OCI-LY7 (cell line): ENCODE measurements around the gene PPP1R9A. TPM values are rescaled to one million over a fixed set of nuclear protein-coding genes. Genes with fewer than 3 reads are reported as not detected.

Experiments used
- BruUV-seq: library from RNA; stranded (reverse); fragments of 400-500 nt; replicated peaks from 2 replicates; lab custom pipeline; 2021; lab: Mats Ljungman, UMichigan
- CTCF ChIA-PET: fragments of 300-600 bp; sonication (Branson Sonifier 250); formaldehyde crosslinking; loops from one replicate; lab custom pipeline; 2022; ENCODE audit warnings: antibody characterized with exemption; ENCODE audit not compliant: unreplicated experiment; lab: Charles Lee
- POLR2A ChIA-PET: fragments of 300-600 bp; sonication (Branson Sonifier 250); formaldehyde crosslinking; loops from one replicate; lab custom pipeline; 2022; ENCODE audit warnings: antibody characterized with exemption; lab: Charles Lee
- DNase-seq: peaks from one replicate; pipeline ENCODE4 v3.0.0-alpha.2; 2015; ENCODE audit warnings: low spot score
- H2AFZ ChIP-seq: fragments of 200-600 bp; sonication (generic), shearing (Covaris generic); 2 replicates; pipeline ENCODE4 v1.6.1; 2014; ENCODE audit warnings: mild to moderate bottlenecking, antibody characterized with exemption, low read length, moderate library complexity
- H3K27ac ChIP-seq: fragments of 200-600 bp; sonication (generic); 2 replicates; pipeline ENCODE4 v1.5.1; 2014; ENCODE audit warnings: mixed run types, low read depth, mild to moderate bottlenecking, moderate library complexity, low read length, inconsistent platforms; ENCODE audit not compliant: poor library complexity, severe bottlenecking
- H3K36me3 ChIP-seq: fragments of 200-600 bp; sonication (generic); 2 replicates; pipeline ENCODE4 v1.6.1; 2014; ENCODE audit warnings: mild to moderate bottlenecking, antibody characterized with exemption, low read length, moderate library complexity, mixed read lengths; ENCODE audit not compliant: insufficient read depth
- H3K4me1 ChIP-seq: fragments of 200-600 bp; sonication (generic); 2 replicates; pipeline ENCODE4 v1.5.1; 2014; ENCODE audit warnings: mild to moderate bottlenecking, low read length; ENCODE audit not compliant: insufficient read depth, poor library complexity, severe bottlenecking
- H3K4me2 ChIP-seq: fragments of 200-600 bp; sonication (generic); 2 replicates; pipeline ENCODE4 v1.6.1; 2014; ENCODE audit warnings: mild to moderate bottlenecking, low read length
- H3K4me3 ChIP-seq: fragments of 200-600 bp; sonication (generic); 2 replicates; pipeline ENCODE4 v1.5.1; 2014; ENCODE audit warnings: mild to moderate bottlenecking, low read depth, low read length; ENCODE audit not compliant: poor library complexity, severe bottlenecking
- H3K79me2 ChIP-seq: fragments of 200-600 bp; sonication (generic); 2 replicates; pipeline ENCODE4 v1.6.1; 2016; ENCODE audit warnings: low read depth, mild to moderate bottlenecking, low read length, moderate library complexity, mixed read lengths; ENCODE audit not compliant: insufficient read depth
- H3K9me2 ChIP-seq: fragments of 200-600 bp; sonication (generic); 2 replicates; pipeline ENCODE4 v1.6.1; 2016; ENCODE audit warnings: mild to moderate bottlenecking, low read length, mixed read lengths; ENCODE audit not compliant: insufficient read depth
- H3K9me3 ChIP-seq: fragments of 200-600 bp; sonication (generic); 2 replicates; pipeline ENCODE4 v1.6.1; 2014; ENCODE audit warnings: mild to moderate bottlenecking, mixed run types, low read length, mixed read lengths
- H4K20me1 ChIP-seq: fragments of 200-600 bp; sonication (generic); 2 replicates; pipeline ENCODE4 v1.6.1; 2014; ENCODE audit warnings: mild to moderate bottlenecking, antibody characterized with exemption, low read length, moderate library complexity, mixed read lengths; ENCODE audit not compliant: insufficient read depth
- CTCF ChIP-seq: fragments of 200-600 bp; sonication (generic); conservative IDR thresholded peaks from 2 replicates; pipeline ENCODE4 v1.5.1; 2014; ENCODE audit warnings: mild to moderate bottlenecking, antibody characterized with exemption, low read length, moderate library complexity, mixed read lengths
- EZH2phosphoT487 ChIP-seq: fragments of 200-600 bp; sonication (generic); IDR thresholded peaks from 2 replicates; pipeline ENCODE4 v1.6.1; 2018; ENCODE audit warnings: low read depth, borderline replicate concordance, mild to moderate bottlenecking, mixed run types, antibody characterized with exemption, low read length, moderate library complexity, mixed read lengths
- intact Hi-C: fragments of 100-400 bp; cut with micrococcal nuclease; formaldehyde crosslinking; loops from one replicate; pipeline ENCODE4 v1.10.0; 2022; ENCODE audit not compliant: unreplicated experiment
- total RNA-seq, 2 experiments: library from RNA; depleted of rRNA in 1 of 2; stranded (reverse); fragments of >200 nt in 1 of 2; shearing (Covaris generic) in 1 of 2; gene quantifications; 2 replicates each; pipeline ENCODE4 v1.2.3, GENCODE V29; 2014 to 2022

Gene PPP1R9A
- total RNA-seq, 2 experiments from 2014 or later, result not detected

DNA sequence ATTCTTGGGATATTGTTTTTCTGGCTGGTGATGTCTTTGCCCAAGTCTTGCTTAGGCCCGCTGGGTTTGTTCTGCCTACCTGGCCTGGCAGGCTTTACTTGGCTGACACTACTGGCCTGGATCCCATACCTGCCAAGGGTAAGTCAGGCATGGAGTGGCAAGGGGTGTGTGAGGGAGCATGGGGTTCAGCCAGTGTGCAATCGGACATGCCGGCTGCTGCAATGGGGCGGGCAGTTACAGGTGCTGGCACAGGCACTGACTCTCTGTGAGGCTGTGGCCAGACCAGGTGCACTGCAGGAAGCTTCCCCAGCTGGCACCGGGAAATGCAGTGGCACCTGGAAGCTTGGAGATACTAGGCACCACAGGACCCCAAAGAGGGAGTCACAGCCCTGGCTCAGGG lies 248.6 kb downstream of the PPP1R9A start:
- Histone ChIP-seq H3K9me3 (no peaks in the 10 kb centered on the region), H3K4me3 (no peak overlapping the region), H3K36me3 (no peaks in the 10 kb centered on the region), H3K9me2 (peaks cover 3% of the 10 kb centered on the region; the same call in 1 of the 2 replicates), H4K20me1 (no peaks in the 10 kb centered on the region), H2AFZ (no peak overlapping the region), H3K4me2 (no peak overlapping the region), H3K27ac (no peak overlapping the region), H3K79me2 (no peaks in the 10 kb centered on the region), H3K4me1 (no peaks in the 10 kb centered on the region)
- ChIA-PET CTCF (no interaction called here), POLR2A (no interaction called here)
- BruUV-seq, result no TSS peak
- intact Hi-C loops, result no loop called here
- TF ChIP-seq CTCF, result no peak
- no peak for DNase-seq

- no peak overlapping the region for H2AFZ ChIP-seq
- no peaks in the 10 kb centered on the region for H3K4me1 ChIP-seq
- no peaks in the 10 kb centered on the region for H3K79me2 ChIP-seq
- CTCF ChIA-PET, result no interaction called here
- intact Hi-C loops, result no loop called here
- no peak overlapping the region for H3K4me2 ChIP-seq
- TF ChIP-seq CTCF (no peak), EZH2phosphoT487 (no peak)
- no TSS peak for BruUV-seq
- H3K9me2 ChIP-seq, result peaks cover 3% of the 10 kb centered on the region; the same call in 1 of the 2 replicates
- H3K9me3 ChIP-seq, result no peaks in the 10 kb centered on the region
- DNase-seq, result no peak
- H4K20me1 ChIP-seq, result no peaks in the 10 kb centered on the region
- no peak overlapping the region for H3K4me3 ChIP-seq
- POLR2A ChIA-PET, result interaction anchor here (0.8 kb wide), 1 partner anchor 37 kb away, joined by 3 read pairs; no protein-coding TSS in a partner anchor
- H3K36me3 ChIP-seq, result no peaks in the 10 kb centered on the region
- no peak overlapping the region for H3K27ac ChIP-seq
Measured at GRCh38 chr7:95157381-95157780, 250.0 kb downstream of the PPP1R9A start.

DNA sequence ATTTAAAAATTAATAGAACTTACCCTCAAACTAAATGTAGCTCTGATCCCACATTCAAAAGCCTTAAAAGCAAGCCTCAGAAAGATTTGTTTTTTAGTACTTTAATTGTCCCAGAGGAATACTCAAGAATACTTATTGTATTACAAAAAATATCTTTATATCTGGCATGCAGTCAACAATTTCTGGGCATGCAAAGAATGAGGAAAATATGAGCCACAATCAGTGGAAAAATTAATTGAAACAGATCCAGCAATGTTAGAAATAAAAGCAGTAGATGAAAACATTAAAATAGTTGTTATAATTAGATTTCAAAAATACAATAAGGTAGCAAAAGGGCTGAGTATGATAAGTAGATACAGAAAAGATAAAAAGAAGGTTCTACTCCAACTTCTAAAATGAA lies 262.3 kb downstream of the PPP1R9A start:
- no peak overlapping the region for H2AFZ ChIP-seq
- H3K9me2 ChIP-seq, result no peaks in the 10 kb centered on the region
- H3K36me3 ChIP-seq, result no peaks in the 10 kb centered on the region
- DNase-seq, result no peak
- intact Hi-C loops, result no loop called here
- no peaks in the 10 kb centered on the region for H4K20me1 ChIP-seq
- TF ChIP-seq EZH2phosphoT487 (no peak), CTCF (no peak)
- H3K27ac ChIP-seq, result no peak overlapping the region
- CTCF ChIA-PET, result no interaction called here
- BruUV-seq, result no TSS peak
- no peak overlapping the region for H3K4me2 ChIP-seq
- no peak overlapping the region for H3K4me3 ChIP-seq
- H3K4me1 ChIP-seq, result no peaks in the 10 kb centered on the region
- no peaks in the 10 kb centered on the region for H3K9me3 ChIP-seq
- POLR2A ChIA-PET, result no interaction called here
- H3K79me2 ChIP-seq, result no peaks in the 10 kb centered on the region
